Liver (tissue), 9 donors: ENCODE results near the gene PLEKHB2. TPM values are rescaled to one million over a fixed set of nuclear protein-coding genes. Genes with fewer than 3 reads are reported as not detected.
"Not testable (repeated sequence)": the region's sequence is repeated elsewhere in the genome, so short reads cannot be mapped to it uniquely, and the experiment has no call there.

Source experiments
- DNase-seq: peaks from one replicate; pipeline ENCODE4 v3.0.0-alpha.2; 2017; ENCODE audit warnings: low spot score
- H3K27ac ChIP-seq, 2 donors: one replicate each; pipeline ENCODE4 v1.7.0; 2013; ENCODE audit warnings: inconsistent platforms in 2 of 2, low read length in 2 of 2, control low read depth in 1 of 2, low read depth in 1 of 2, mild to moderate bottlenecking in 1 of 2
- H3K27me3 ChIP-seq, 4 donors: one replicate each; pipeline versions ENCODE4 v1.6.1 to v1.7.0; 2013; ENCODE audit warnings: low read length in 3 of 4, inconsistent platforms in 1 of 4, mild to moderate bottlenecking in 1 of 4, moderate library complexity in 1 of 4; ENCODE audit not compliant: control insufficient read depth in 4 of 4, insufficient read depth in 4 of 4
- H3K36me3 ChIP-seq, 4 donors: one replicate each; pipeline versions ENCODE4 v1.6.1 to v1.7.0; 2013; ENCODE audit warnings: low read length in 3 of 4, mild to moderate bottlenecking in 3 of 4, low read depth in 1 of 4, moderate library complexity in 1 of 4; ENCODE audit not compliant: control insufficient read depth in 4 of 4, insufficient read depth in 3 of 4
- H3K4me1 ChIP-seq, 4 donors: one replicate each; pipeline versions ENCODE4 v1.6.1 to v1.7.0; 2013; ENCODE audit warnings: low read length in 3 of 4, mild to moderate bottlenecking in 3 of 4, moderate library complexity in 1 of 4; ENCODE audit not compliant: control insufficient read depth in 4 of 4, insufficient read depth in 4 of 4
- H3K4me3 ChIP-seq, 3 donors: one replicate each; pipeline versions ENCODE4 v1.6.1 to v1.7.0; 2013; ENCODE audit warnings: low read length in 3 of 3, control low read depth in 1 of 3, low read depth in 1 of 3, mild to moderate bottlenecking in 1 of 3
- H3K9ac ChIP-seq, 2 donors: one replicate each; pipeline ENCODE4 v1.7.0; 2013; ENCODE audit warnings: low read length in 2 of 2, mild to moderate bottlenecking in 2 of 2, moderate library complexity in 2 of 2, control low read depth in 1 of 2, low read depth in 1 of 2
- H3K9me3 ChIP-seq, 4 donors: one replicate each; pipeline versions ENCODE4 v1.6.1 to v1.7.0; 2013; ENCODE audit warnings: low read length in 3 of 4; ENCODE audit not compliant: control insufficient read depth in 4 of 4
- FOXA1 ChIP-seq: IDR thresholded peaks from 2 replicates; pipeline ENCODE4 v1.6.1; 2016; ENCODE audit warnings: antibody characterized with exemption
- GABPA ChIP-seq, 2 donors: IDR thresholded peaks in 1 of 2; conservative IDR thresholded peaks in 1 of 2; 2 replicates each; pipeline ENCODE4 v1.6.1; 2016; ENCODE audit warnings: antibody characterized with exemption in 2 of 2, mild to moderate bottlenecking in 1 of 2, moderate library complexity in 1 of 2
- MAX ChIP-seq: IDR thresholded peaks from 2 replicates; pipeline ENCODE4 v1.6.1; 2016; ENCODE audit warnings: antibody characterized with exemption
- RAD21 ChIP-seq, 2 donors: IDR thresholded peaks; 2 replicates each; pipeline ENCODE4 v1.6.1; 2016; ENCODE audit warnings: antibody characterized with exemption in 2 of 2, mild to moderate bottlenecking in 2 of 2
- RXRA ChIP-seq, 2 donors: IDR thresholded peaks; 2 replicates each; pipeline ENCODE4 v1.6.1; 2017 to 2018; ENCODE audit warnings: antibody characterized with exemption in 2 of 2, mild to moderate bottlenecking in 1 of 2
- SP1 ChIP-seq: IDR thresholded peaks from 2 replicates; pipeline ENCODE4 v1.6.1; 2018; ENCODE audit warnings: antibody characterized with exemption, mild to moderate bottlenecking
- WGBS: extraction: QIAGEN DNeasy Blood & Tissue Kit; methylation state at CpG from one replicate; pipeline ENCODE4 v1.1.7; 2013; 5-methylcytosine and 5-hydroxymethylcytosine counted together
- polyA plus RNA-seq, 2 donors: library from polyadenylated mRNA; stranded (reverse) in 1 of 2; unstranded in 1 of 2; fragments of 200-250 nt in 1 of 2; fragments of >200 nt in 1 of 2; fragmentation: Nextera tagmentation in 1 of 2; extraction: Ambion mirVana in 1 of 2; gene quantifications; one replicate each; pipeline versions ENCODE4 v1.2.1 to v1.2.3, GENCODE V29; 2013 to 2015
- total RNA-seq, 2 donors: library from RNA; depleted of rRNA; stranded (reverse); fragments of >200 nt; gene quantifications; one replicate each; pipeline ENCODE4 v1.2.3, GENCODE V29; 2014
- TF ChIP-seq, protein P1 (sequence below): IDR thresholded peaks from 2 replicates; pipeline ENCODE4 v1.6.1; 2016; ENCODE audit warnings: antibody characterized with exemption, mild to moderate bottlenecking
- donor health status: healthy.
- donor health status: healthy.
- donor health status: healthy.
- donor health status: healthy.
- donor health status: healthy.

Gene PLEKHB2
- total and polyA plus RNA-seq, 4 donors, result 8.6 to 34.9 (median 18.8) TPM

DNA sequence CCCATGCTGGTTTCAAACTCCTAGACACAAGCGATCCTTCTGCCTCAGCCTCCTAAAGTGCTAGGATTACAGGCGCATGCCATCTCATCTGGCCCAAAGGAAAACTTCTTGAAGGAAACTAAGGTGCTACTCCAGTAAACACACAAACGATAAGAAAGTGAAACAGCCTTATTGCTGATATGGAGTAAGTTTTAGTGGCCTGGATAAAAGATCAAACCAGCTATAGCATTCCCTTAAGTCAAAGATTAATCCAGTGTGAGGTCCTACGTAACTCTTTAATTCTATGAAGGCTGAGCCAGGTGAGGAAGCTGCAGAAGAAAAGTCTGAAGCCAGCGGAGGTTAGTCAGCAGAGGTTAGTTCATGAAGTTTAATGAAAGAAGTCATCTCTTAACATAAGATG, 63.4 kb downstream of the PLEKHB2 start (continued):
- TF ChIP-seq, protein P1, sequence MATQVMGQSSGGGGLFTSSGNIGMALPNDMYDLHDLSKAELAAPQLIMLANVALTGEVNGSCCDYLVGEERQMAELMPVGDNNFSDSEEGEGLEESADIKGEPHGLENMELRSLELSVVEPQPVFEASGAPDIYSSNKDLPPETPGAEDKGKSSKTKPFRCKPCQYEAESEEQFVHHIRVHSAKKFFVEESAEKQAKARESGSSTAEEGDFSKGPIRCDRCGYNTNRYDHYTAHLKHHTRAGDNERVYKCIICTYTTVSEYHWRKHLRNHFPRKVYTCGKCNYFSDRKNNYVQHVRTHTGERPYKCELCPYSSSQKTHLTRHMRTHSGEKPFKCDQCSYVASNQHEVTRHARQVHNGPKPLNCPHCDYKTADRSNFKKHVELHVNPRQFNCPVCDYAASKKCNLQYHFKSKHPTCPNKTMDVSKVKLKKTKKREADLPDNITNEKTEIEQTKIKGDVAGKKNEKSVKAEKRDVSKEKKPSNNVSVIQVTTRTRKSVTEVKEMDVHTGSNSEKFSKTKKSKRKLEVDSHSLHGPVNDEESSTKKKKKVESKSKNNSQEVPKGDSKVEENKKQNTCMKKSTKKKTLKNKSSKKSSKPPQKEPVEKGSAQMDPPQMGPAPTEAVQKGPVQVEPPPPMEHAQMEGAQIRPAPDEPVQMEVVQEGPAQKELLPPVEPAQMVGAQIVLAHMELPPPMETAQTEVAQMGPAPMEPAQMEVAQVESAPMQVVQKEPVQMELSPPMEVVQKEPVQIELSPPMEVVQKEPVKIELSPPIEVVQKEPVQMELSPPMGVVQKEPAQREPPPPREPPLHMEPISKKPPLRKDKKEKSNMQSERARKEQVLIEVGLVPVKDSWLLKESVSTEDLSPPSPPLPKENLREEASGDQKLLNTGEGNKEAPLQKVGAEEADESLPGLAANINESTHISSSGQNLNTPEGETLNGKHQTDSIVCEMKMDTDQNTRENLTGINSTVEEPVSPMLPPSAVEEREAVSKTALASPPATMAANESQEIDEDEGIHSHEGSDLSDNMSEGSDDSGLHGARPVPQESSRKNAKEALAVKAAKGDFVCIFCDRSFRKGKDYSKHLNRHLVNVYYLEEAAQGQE, result no peak
- TF ChIP-seq GABPA (IDR thresholded peaks at IDR 0.05 in 1 of 2, conservative IDR thresholded peaks at IDR 0.05 in 1 of 2) (no peak), RXRA (IDR thresholded peaks at IDR 0.05) (no peak), SP1 (no peak), FOXA1 (no peak), MAX (no peak), RAD21 (IDR thresholded peaks at IDR 0.05) (no peak)

- 69% methylated on average over 10 of the region's 10 CpGs for WGBS
Observed at GRCh38 chr2:131178050-131178449, 72.9 kb downstream of the PLEKHB2 start.

GRCh38 chr2:131178721-131179418, 73.7 kb downstream of the PLEKHB2 start:
- not testable (repeated sequence) for H3K4me3 ChIP-seq, H3K27ac ChIP-seq, H3K27me3 ChIP-seq, H3K9me3 ChIP-seq, H3K9ac ChIP-seq, H3K4me1 ChIP-seq, H3K36me3 ChIP-seq, DNase-seq
- WGBS, result 83% methylated on average over 15 of the region's 15 CpGs

More at GRCh38 chr2:131178050-131178449, 72.9 kb downstream of the PLEKHB2 start:
- not testable (repeated sequence) for H3K4me1 ChIP-seq, H3K9me3 ChIP-seq, H3K4me3 ChIP-seq, H3K27ac ChIP-seq, H3K36me3 ChIP-seq, H3K9ac ChIP-seq, H3K27me3 ChIP-seq, DNase-seq

- WGBS, result 80% methylated on average over 4 of the region's 4 CpGs
- H3K36me3 ChIP-seq, H3K4me1 ChIP-seq, DNase-seq, H3K27ac ChIP-seq, H3K27me3 ChIP-seq, H3K9ac ChIP-seq, H3K4me3 ChIP-seq, H3K9me3 ChIP-seq: not testable (repeated sequence)
Observed at GRCh38 chr2:131181451-131181850, 76.3 kb downstream of the PLEKHB2 start.

DNA sequence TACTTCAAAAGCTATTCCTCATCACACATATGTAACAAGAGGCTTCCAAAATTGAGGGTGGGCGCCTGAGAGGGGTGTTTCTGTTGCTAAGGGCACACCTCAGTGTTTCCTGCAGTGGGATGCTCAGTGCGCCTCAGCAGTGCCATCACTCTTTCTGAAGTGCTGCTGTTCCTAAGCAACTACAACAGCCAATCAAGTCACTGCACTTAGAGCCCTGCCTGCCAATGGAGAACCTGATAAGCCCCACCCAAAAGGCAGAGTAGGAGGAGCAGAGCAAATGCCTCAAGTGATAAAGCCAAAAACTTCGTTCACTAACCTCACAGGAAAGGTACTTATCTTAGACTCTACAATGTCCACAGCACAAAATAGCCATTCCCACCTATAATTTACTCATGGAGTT, 88.3 kb downstream of the PLEKHB2 start:
- not testable (repeated sequence) for DNase-seq, H3K9me3 ChIP-seq, H3K9ac ChIP-seq, H3K36me3 ChIP-seq, H3K4me3 ChIP-seq, H3K27me3 ChIP-seq, H3K4me1 ChIP-seq, H3K27ac ChIP-seq
- 20% methylated on average over 3 of the region's 3 CpGs for WGBS

- not testable (repeated sequence) for H3K4me3 ChIP-seq
- 57% methylated on average over 2 of the region's 2 CpGs for WGBS
Observed at GRCh38 chr2:131196186-131196585, 91.0 kb downstream of the PLEKHB2 start.

More at GRCh38 chr2:131196186-131196585, 91.0 kb downstream of the PLEKHB2 start:
- not testable (repeated sequence) for DNase-seq, H3K27me3 ChIP-seq, H3K4me1 ChIP-seq, H3K9me3 ChIP-seq, H3K9ac ChIP-seq, H3K36me3 ChIP-seq, H3K27ac ChIP-seq
